NCI-H2029 (cell line): ENCODE measurements around the gene UROD.
A peak's percentile ranks its signal among the peaks of the same experiment; 100 is the strongest.

Experiments used
- DNase-seq: peaks from one replicate; lab custom pipeline; 2025; lab: John Stamatoyannopoulos, UW

UROD gene

DNA sequence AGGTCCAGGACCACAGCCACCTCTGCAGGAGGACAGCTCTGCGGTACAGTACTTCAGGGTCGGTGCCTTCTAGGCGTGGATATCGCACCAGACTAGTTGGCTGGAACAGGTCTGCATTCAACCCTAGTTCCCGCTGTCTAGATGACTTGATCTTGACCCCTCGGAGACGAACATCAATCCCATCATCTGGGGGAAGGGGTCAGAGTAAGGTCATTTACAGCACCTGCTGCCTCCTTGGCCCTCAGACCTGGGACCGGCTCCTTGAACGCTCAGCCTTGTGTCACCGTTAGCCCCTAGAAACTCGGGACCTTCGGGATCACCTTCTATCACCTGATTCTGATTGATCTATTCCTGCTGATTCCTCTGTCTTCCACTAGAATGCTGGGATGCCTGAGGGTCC lies 3.5 kb upstream of the UROD start:
- no peak for DNase-seq

- DNase-seq: no peak
These were observed 2.7 kb upstream of the UROD start for GRCh38 chr1:45009296-45009865.

- DNase-seq: peak; percentile 66
These were observed 1.8 kb upstream of the UROD start for GRCh38 chr1:45009956-45010854.

- DNase-seq: peak; percentile 90
These were observed 921 bp upstream of the UROD start, which contains the start of gene HECTD3 for GRCh38 chr1:45010855-45011811. Gene HECTD3 (minus strand): TSS chr1:45011324. CDS start chr1:45011257, 67 bp downstream.

GRCh38 chr1:45012639-45013278 lies 705 bp downstream of the UROD start:
- peak; percentile 76 for DNase-seq

DNA sequence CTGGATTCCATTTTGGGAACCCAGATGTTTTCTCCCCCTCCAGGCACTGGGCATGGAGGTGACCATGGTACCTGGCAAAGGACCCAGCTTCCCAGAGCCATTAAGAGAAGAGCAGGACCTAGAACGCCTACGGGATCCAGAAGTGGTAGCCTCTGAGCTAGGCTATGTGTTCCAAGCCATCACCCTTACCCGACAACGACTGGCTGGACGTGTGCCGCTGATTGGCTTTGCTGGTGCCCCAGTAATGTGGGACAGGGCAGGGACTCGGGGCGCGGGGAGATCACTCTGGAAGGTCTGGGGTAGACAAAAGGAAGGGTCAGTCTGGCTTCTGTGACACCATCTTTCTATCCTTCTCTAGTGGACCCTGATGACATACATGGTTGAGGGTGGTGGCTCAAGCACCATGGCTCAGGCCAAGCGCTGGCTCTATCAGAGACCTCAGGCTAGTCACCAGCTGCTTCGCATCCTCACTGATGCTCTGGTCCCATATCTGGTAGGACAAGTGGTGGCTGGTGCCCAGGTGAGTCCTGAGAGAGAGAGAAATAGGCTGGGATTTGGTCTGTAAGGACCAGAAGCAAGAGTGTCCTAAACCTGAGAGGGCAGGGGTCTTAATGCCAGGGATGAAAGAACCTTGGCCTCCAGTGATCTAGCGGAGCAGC lies 1.6 kb downstream of the UROD start:
- no peak for DNase-seq

- peak; percentile 88 for DNase-seq
These were observed 2.4 kb downstream of the UROD start for GRCh38 chr1:45014321-45015028.

DNA sequence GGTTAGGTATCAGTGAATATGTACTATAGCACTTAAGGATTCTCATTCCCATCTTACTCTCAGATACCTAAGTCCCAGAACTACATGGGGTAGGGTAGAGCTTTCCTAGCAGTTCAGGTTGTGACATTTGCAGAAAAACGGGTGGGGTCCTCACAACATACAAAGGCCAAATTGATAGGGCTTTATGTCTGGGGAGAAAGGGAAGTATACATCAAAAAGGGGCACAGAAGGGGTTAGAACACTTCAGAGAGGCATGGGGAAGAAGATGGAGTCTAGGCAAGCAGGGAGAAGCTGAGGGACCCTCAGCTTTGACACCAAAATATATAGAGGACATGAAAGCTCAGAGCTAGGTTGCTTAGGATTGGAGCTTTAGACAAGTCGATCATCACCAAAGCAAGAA lies 3.6 kb downstream of the UROD start:
- DNase-seq: no peak

GRCh38 chr1:45016090-45016697 lies 4.1 kb downstream of the UROD start:
- DNase-seq: no peak

DNA sequence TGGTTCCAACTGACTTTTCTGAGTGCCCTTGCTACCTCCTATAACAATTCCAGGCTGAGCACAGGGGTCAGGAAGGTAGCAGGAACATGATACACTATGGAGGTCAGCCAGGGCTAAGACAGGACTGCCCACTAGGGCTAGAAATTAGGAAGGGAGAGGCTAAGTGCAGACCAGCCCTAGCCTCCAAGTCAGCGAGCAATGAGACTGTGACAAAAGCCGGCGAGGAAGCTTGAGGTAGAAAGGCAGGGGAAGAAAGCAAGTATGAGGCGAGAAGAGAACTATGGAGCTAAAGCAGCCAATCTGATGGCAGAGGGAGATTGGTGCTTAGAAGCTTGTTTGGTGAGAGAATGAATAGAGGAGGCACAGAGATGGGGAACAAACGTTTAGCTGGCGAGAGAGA lies 4.7 kb downstream of the UROD start:
- DNase-seq: no peak

- DNase-seq: peak; percentile 95
These were observed 6.7 kb downstream of the UROD start for GRCh38 chr1:45018599-45019230.

DNA sequence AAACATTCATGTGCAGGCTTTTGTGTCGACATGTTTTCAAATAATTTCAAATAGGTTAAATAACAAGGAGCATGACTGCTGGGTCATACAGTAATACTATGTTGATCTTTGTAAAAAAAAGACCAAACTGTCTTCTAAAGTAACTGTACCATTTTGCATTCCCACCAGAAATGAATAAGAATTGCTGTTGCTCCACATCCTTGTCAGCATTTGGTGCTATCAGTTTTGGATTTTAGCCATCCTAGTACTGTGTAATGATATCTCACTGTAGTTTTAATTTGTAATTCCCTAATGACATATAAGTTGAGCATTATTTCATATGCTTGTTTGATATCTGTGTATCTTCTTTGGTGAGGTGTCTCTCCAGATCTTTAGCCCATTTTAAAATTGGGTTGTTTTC lies 11.6 kb downstream of the UROD start:
- no peak for DNase-seq

DNA sequence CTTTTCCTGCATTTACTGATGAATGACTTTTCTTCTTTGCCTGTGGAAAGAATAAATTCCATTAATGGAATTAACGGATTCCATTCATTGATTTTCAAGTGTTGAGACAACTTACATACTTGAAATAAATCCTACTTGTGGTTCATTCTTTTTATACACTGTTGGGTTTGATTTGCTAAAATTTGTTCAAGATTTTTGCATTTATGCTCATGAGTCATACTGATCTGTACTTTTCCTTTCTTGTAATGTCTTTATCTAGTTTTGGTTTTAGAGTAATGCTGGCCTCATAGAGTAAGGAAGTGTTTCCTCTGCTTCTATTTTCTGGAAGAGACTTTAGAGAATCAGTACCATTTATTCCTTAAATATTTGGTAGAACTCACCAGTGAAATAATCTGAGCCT lies 14.4 kb downstream of the UROD start:
- no peak for DNase-seq

DNA sequence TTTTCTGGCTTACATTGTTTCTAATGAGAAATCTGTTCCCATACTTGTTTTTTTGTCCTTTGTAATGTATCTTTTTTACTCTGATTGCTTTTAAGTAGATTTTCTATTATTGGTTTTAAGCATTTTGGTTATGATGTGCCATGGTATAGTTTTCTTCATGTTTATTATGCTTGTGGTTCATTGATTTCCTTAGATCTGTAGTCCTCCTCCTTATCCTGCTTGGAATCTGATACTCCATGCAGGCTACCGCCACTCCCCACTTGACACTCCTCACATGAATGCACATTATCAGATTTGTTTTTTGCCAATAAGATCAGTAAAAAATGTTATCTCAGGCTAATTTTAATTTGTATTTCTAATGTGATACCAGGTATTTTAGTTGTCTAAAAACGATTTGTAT lies 20.8 kb downstream of the UROD start:
- peak; percentile 20 for DNase-seq

GRCh38 chr1:45033356-45033755 lies 21.3 kb downstream of the UROD start:
- DNase-seq: no peak

DNA sequence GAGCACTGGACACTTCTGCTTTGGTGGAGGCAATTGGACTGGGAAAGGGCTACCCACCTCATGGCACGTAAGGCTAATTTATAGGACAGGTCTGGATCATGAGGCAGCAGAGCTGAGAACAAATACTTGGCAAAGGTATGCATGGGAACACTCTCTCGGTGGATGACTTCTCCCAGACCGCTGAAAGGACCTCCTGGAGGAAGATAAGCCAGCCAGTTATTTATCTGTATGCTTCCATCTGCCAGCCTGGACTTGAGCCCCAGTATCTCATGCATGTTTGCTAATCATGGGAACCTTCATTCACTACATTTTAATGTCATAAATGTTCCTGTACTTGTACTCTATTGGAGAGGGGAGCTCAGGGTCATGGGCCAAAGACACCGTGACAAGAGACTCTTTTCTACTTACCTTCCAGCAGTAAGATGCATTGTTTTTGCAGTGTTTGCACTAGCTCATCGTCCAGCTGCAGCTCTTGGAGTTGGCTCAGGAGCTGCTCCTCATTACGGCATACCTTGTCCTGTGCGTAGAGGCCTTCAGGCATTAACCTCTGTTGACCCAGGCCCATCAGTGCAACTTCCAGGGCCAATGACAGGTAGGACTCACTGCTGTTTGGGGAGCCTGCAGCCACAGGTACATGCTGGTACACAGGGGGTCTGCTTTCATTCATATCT lies 23.7 kb downstream of the UROD start:
- peak; percentile 72 for DNase-seq

- DNase-seq: no peak
These were observed 25.4 kb downstream of the UROD start for GRCh38 chr1:45037456-45037855.

DNA sequence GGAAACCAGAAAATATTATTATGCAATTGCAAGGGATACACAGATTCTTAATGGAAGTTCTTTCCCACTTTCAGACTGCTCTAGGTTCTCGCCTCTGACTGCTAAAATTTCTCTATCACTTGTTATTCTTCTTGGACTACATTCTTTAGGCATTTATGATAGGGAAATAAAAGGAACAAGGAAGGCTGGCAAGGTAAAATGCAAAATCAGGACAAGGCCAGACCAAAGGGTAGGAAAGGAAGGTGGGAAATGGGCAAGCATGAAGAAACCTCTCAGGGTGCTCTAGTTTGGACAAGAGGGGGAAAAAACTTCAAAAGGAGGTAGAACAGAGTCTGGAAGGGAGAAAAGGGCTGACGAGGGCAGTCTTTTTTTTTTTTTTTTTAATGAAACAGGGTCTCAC lies 26.2 kb downstream of the UROD start:
- DNase-seq: no peak

- DNase-seq: no peak
These were observed 26.8 kb downstream of the UROD start for GRCh38 chr1:45038661-45039364.
